GM23248 (cell line): Measurements from ENCODE around the gene DENND6A.

Experiments
- EZH2 ChIP-seq: fragments of 200-600 bp; sonication (generic); IDR thresholded peaks from 2 replicates; pipeline ENCODE4 v1.6.1; 2018; ENCODE audit warnings: antibody characterized with exemption, mild to moderate bottlenecking; ENCODE audit not compliant: insufficient read depth, poor library complexity, severe bottlenecking
- EZH2phosphoT487 ChIP-seq: fragments of 200-600 bp; sonication (generic); IDR thresholded peaks from 2 replicates; pipeline ENCODE4 v1.6.1; 2018; ENCODE audit warnings: antibody characterized with exemption, moderate library complexity, mild to moderate bottlenecking, low read depth; ENCODE audit not compliant: insufficient read depth

- TF ChIP-seq EZH2 (no peak), EZH2phosphoT487 (no peak)
Observed at GRCh38 chr3:57688291-57688690, 4.6 kb downstream of the DENND6A start.
